HG03039 (cell line): ENCODE results near the gene ZMYM4.
"Not testable (repeated sequence)": the region's sequence is repeated elsewhere in the genome, so short reads cannot be mapped to it uniquely, and the experiment has no call there.

ENCODE experiments used
- ATAC-seq: cut with Tn5 transposase; IDR thresholded peaks from one replicate; pipeline ENCODE4 v1.9.1; 2021; ENCODE audit warnings: mild to moderate bottlenecking, moderate library complexity; ENCODE audit not compliant: unreplicated experiment

The ZMYM4 gene

GRCh38 chr1:35449334-35450008 is 181.0 kb downstream of the ZMYM4 start:
- ATAC-seq: no peak

GRCh38 chr1:35451125-35451528 is 182.6 kb downstream of the ZMYM4 start:
- no peak for ATAC-seq

DNA sequence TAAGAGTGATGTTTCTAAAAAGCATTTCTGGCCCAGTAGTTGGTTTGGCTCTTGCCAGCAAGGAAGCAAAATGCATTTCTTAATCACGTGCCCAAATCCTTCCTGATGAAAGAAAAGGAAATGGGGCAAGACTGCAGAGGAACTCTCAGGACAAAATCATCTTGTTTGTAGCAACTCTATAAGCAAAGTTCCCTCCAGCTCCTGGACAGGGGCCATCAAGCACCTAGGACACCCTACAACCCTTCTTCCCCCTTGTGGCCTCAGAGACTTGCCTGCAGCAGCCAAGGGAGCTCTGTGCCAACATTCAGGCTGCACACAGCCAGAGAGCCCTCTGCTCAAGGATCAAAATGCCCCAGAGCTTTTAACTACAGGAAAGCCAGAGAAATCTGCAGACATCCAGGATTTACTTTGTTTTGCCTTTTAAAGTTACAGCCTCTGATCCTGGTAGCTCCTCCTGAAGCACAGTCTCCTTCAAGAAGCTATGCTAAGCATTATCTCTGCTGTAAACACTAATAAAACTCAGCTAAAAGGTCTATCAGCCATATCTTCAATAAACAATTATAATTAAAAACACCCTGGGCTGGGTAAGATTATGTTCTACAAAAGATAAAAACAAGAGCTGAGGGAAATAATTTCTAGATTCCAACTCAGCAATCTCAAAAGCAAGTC is 183.7 kb downstream of the ZMYM4 start:
- ATAC-seq: no peak

GRCh38 chr1:35453031-35453430 is 184.5 kb downstream of the ZMYM4 start:
- ATAC-seq: no peak

- no peak for ATAC-seq
These were observed 185.7 kb downstream of the ZMYM4 start for GRCh38 chr1:35454176-35454575.

DNA sequence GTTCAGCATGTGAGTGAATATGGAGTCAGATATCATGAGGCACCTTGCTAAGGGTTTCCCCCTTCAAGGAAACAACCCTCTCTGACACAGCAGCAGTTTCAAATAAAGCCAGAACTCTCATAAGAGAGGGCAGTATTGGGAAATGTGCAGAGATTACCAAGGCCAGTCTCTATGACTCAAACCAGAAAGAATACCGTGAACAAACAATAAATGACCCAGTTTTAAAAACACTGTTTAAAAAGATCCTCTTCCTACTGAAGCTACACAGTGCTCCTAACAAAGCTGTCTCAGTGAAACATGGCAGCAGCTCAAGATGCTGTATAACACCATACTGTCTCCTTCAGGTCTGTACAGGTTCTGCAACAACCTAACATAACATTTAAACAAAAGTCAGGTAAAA is 186.1 kb downstream of the ZMYM4 start:
- ATAC-seq: no peak

DNA sequence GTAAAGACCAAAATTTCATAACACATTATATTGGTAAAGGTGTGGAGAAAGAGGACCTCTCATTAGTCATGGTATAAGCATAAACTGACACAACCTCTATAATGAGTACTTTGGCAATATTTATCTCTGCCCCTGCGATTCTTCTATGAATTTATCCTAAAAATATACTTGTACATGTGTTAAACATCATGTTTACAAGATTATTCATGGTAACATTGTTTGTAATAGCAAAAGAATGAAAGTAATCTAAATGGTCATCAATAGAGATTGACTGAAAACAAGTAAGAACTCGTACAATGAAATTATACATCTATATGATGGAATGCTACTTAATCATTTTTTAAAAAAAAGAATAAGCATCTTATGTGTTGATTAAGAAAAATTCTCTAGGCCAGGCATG is 192.3 kb downstream of the ZMYM4 start:
- ATAC-seq: no peak

DNA sequence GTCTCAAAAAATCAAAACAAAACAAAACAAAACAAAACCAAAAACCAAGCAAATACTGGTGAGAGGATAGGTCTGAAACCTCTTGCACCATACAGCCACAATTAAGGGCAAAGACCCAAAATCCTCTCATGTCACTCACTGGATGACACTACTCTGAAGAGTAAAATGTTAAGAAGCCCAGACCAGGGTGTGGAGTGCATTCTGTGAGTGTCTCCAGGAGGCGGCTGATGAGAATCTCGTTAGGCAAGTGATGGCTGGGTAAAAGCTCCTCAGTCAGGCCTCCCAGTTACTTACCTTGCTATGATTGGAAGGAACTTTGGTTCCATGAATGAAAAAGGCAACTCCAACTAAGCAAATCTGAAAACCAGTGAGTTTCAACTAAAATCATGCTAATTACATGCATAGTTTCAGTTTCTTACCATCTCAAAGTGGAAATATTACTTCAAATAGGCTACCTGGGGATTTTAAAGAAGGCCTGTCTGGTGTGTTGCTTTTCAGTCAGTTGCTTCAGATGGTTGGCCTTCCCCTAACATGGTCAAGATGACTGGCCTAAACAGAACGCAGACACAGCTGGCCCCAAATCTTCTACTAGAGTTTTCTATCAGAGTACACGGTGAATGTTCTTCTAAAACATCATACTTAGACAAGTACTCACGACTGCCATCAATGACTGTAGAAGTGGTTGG is 193.6 kb downstream of the ZMYM4 start:
- no peak for ATAC-seq

- no peak for ATAC-seq
These were observed 194.7 kb downstream of the ZMYM4 start for GRCh38 chr1:35463232-35463631.

- not testable (repeated sequence) for ATAC-seq
These were observed 195.2 kb downstream of the ZMYM4 start for GRCh38 chr1:35463749-35464148.

GRCh38 chr1:35466120-35466519 is 197.6 kb downstream of the ZMYM4 start:
- no peak for ATAC-seq

GRCh38 chr1:35470977-35471613 is 202.6 kb downstream of the ZMYM4 start:
- ATAC-seq: no peak
